IPS DF 4.7 (cell line): ENCODE data around the gene CYP2J2.
"Not testable (repeated sequence)": the region's sequence is repeated elsewhere in the genome, so short reads cannot be mapped to it uniquely, and the experiment has no call there.

ENCODE experiments used
- DNase-seq: peaks from one replicate; pipeline ENCODE4 v3.0.0-alpha.2; 2013; ENCODE audit warnings: low spot score; ENCODE audit errors: extremely low read depth

The CYP2J2 gene

DNA sequence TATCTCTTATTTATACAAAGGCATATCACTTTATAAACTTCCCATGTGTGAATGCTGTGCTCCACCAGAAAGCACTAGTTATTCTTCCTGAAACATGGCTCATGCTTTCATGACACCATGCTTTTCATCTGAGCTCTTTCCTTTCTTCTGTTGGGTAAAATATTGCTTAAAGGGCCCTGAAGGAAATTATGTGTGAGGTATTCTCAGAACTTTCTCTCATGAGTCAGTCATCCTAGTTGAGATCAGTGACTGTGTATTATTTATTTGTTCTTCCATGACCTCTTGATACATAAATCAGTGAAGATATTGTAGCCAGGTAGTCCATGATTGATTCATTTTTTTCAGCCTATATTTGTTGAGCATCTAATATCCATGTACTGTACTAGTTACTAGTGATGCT is 54.8 kb downstream of the CYP2J2 start:
- no peak for DNase-seq

DNA sequence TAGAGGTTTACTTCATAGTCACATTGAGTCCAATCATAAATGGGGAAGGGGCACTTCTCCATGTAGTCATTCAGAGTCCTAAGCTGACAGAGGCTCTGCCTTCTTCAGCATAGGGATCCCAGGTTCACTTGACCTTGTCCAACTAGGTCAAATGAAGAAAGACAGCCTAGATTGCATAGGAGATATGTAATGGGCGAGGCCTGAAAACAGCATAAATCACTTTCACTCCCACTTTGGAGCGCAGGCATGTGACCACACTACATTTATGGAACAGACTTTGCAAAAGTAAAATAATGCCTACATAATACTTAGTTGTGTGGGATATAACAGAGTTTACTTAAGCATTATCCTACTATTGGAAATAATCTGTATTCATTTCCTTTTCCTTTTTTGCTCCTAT is 60.1 kb downstream of the CYP2J2 start:
- DNase-seq: no peak

DNA sequence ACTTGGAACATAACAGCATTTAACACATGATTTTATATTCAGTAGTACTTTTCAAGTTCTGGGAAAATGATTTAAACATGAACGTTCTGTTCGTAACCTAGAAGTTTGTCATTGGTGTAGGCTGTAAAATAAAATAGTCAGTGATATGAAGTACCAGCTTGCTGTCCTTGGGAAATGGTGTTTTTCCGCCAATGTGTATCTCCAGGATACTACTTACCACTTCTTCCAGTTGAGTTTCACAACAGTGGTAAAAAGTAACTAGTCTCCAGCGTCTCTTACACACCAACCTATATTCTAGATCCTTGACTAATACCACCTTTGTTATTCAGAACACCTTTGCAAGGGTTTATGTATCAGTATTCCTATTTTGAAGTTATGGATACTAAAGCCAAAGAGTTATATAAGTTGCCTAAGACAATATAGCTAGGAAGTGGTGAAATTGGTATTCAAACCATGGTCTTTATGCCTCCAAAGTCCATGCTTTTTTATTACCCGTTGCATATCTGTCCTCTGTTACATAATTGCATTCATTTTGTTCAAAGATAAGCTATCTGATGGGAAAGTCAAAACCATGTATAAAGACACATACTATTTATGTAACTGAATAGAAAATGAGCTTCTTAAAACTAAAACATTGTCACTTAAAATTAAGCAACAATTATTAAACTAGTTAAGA is 68.8 kb downstream of the CYP2J2 start:
- DNase-seq: no peak

DNA sequence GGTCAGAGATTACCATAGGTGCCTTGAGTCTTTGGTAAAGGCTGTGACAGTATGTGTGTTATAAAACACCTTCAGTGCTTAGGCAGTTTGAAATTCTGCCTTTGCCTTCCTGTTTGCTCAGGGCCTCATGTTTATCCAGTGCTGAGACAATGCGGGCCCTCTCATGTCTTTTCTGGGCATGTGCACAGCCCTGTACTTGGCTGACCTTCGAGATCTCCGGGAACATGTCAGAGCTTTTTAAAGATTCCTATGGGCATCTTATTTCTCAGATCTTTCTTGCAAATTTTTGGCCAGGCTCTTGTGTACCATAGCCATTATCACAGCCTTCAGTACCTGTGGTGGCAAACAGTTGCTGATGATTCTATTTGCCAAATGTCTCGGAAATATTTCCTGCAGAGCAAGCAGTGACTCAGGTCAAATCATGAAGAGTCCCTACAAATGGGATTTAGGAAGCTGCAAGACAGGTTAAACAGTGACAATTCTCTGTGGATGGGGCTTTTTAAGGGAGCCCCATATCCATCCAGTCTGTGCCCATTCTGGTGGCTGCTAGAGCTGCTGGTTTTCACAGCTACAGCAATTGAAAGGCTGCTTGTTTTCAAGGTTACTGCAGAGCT is 69.7 kb downstream of the CYP2J2 start:
- no peak for DNase-seq

DNA sequence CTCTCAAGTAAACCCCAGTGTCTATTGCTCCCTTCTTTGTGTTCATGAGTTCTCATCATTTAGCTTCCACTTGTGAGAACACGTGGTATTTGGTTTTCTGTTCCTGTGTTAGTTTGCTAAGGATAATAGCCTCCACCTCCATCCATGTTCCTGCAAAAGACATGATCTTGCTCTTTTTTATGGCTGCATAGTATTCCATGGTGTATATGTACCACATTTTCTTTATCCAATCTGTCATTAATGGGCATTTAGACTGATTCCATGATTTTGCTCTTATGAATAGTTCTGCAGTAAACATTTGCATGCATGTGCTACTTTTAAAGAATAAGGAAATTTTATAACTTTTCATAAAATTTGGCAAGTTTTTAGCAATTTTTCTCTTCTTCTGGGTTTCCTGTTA is 71.3 kb downstream of the CYP2J2 start:
- DNase-seq: not testable (repeated sequence)

DNA sequence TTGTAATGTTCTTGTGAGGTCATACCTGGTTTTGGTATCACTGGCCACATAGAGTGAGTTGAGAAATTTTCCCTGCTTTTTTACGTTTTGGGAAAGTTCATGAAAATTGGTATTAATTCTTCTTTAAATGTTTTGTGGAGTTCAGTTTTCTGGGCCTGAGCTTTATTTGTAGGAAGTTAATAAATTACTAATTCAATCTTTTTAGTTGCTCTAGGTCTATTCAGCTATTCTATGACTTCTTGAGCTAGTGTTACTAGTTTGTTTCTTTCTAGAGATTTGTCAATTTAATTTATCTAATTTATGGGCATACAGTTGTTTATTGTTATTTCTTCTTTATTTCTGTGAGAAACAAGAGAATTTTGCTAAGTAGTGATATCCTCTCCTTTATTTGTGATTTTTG is 74.5 kb downstream of the CYP2J2 start:
- DNase-seq: no peak

DNA sequence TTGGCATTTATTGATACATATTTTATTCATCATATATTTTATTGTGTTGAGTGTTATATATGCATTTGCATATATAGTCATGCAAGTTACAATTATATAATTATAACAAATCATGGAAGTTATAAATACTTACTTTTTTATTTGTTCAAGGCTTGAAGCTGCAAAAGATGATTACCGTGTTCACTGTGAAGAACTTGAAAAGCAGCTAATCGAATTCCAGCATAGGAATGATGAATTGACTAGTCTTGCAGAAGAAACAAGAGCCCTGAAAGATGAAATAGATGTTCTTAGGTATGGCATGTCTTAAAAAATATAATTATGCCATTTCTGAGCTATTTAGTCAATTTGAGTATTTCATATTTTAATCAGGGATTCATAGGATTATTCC is 79.7 kb downstream of the CYP2J2 start:
- no peak for DNase-seq

DNA sequence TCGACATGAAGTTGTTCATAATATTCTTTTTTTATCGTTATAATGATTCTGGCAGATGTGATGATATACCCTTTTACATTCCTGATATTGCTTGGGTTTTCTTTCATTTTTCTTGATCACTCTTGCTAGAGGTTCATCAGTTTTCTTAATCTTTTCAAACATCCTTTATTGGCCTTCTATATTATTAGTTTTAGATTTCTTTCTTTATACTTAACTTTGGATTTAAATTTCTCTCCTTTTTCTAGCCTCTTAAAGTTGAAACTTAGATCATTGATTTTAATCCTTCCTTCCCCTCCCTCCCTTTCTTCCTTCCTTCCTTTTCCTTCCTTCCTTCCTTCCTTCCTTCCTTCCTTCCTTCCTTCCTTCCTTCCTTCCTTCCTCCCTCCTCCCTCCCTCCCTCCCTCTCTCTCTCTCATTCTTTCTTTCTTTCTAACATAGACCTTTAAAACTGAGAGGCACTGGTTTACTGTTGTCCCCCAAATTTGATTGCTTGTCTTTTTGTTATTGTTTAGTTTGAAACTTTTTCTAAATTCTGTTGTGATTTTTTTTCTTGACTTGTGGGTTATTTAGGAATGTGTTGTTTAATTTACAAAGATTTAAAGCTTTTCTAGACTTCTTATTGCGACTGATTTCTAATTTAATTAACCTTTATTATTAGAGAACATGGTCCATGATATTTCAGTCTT is 80.2 kb downstream of the CYP2J2 start:
- DNase-seq: no peak

DNA sequence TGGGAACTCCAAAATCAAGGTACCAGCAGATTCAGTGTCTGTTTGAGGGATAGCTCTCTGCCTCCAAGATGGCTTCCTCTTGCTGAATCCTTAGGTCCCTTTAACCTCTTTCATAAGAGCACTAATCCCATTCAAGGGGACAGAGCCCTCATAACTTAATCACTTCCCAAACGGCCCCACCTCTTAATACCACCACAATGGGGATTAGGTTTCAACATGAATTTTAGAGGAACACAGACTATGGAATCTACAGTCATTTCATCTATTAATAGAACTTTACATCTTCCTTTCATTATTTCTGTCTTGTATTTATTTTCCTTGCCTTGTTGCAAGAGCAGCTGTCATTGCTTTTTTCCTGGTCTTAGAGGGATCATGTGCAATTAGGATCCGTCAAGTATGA is 81.5 kb downstream of the CYP2J2 start:
- no peak for DNase-seq
